GM12864 (cell line): ENCODE results near the gene SHISA6.

ENCODE experiments used
- DNase-seq: peaks from one replicate; pipeline ENCODE4 v3.0.0-alpha.2; 2011; ENCODE audit warnings: low read depth
- H3K4me3 ChIP-seq: 2 replicates; pipeline ENCODE4 v1.5.1; 2011; ENCODE audit warnings: mild to moderate bottlenecking, low read depth, low read length, control low read depth
- CTCF ChIP-seq: IDR thresholded peaks from 2 replicates; pipeline ENCODE4 v1.5.1; 2011; ENCODE audit warnings: low read depth, mild to moderate bottlenecking, moderate library complexity, low read length, control low read depth, inconsistent platforms; ENCODE audit errors: missing control alignments

Gene SHISA6

GRCh38 chr17:11240841-11241610 lies at the start of gene SHISA6:
TSS of gene SHISA6 (plus strand) at chr17:11241213.
- TF ChIP-seq CTCF: no peak
- no peak within 1 kb of the TSS for H3K4me3 ChIP-seq

GRCh38 chr17:11195801-11196200 lies 45.2 kb upstream of the SHISA6 start:
- no peak for TF ChIP-seq CTCF
- no peak for DNase-seq
- no peak overlapping the region for H3K4me3 ChIP-seq

More at GRCh38 chr17:11240841-11241610, at the start of gene SHISA6:
- no peak for DNase-seq

GRCh38 chr17:11204991-11205390 lies 36.0 kb upstream of the SHISA6 start:
- no peak for DNase-seq
- no peak overlapping the region for H3K4me3 ChIP-seq
- no peak for TF ChIP-seq CTCF

- TF ChIP-seq CTCF: no peak
- no peak overlapping the region for H3K4me3 ChIP-seq
- DNase-seq: no peak
Measured at GRCh38 chr17:11205659-11206058, 35.4 kb upstream of the SHISA6 start.

- H3K4me3 ChIP-seq: no peak overlapping the region
- no peak for DNase-seq
- no peak for TF ChIP-seq CTCF
Measured at GRCh38 chr17:11209906-11210305, 31.1 kb upstream of the SHISA6 start.

GRCh38 chr17:11212792-11213191 lies 28.2 kb upstream of the SHISA6 start:
- no peak for TF ChIP-seq CTCF
- DNase-seq: no peak
- no peak overlapping the region for H3K4me3 ChIP-seq

GRCh38 chr17:11216976-11217375 lies 24.0 kb upstream of the SHISA6 start:
- H3K4me3 ChIP-seq: no peak overlapping the region
- no peak for DNase-seq
- TF ChIP-seq CTCF: no peak
